Activated CD4-positive, alpha-beta T cell treated with anti-CD3 and anti-CD28 coated beads, Interleukin-2, amount 10 ng/mL, durations not matched to agents 7 days and 5 days (primary cell): ENCODE data around the gene SMPD2. TPM values are rescaled to one million over a fixed set of nuclear protein-coding genes. Genes with fewer than 3 reads are reported as not detected.

Experiments used
- CTCF ChIA-PET: fragments of 350-600 bp; sonication (Branson Sonifier 250); formaldehyde crosslinking; loops from one replicate; lab custom pipeline; 2021; ENCODE audit warnings: antibody characterized with exemption; lab: Charles Lee
- POLR2A ChIA-PET: fragments of 350-600 bp; sonication (Branson Sonifier 250); formaldehyde crosslinking; loops from one replicate; lab custom pipeline; 2021; ENCODE audit warnings: antibody characterized with exemption; lab: Charles Lee
- DNase-seq: peaks from one replicate; pipeline ENCODE4 v3.0.0-alpha.2; 2020
- H3K27ac Mint-ChIP-seq: one replicate; pipeline ENCODE4 v1.8.0; 2021; ENCODE audit warnings: mild to moderate bottlenecking, moderate library complexity, mixed read lengths
- H3K27me3 Mint-ChIP-seq: one replicate; pipeline ENCODE4 v1.8.0; 2021; ENCODE audit warnings: mixed read lengths
- H3K36me3 Mint-ChIP-seq: one replicate; pipeline ENCODE4 v1.8.0; 2021; ENCODE audit warnings: low read depth, mixed read lengths
- H3K4me1 Mint-ChIP-seq: one replicate; pipeline ENCODE4 v1.8.0; 2021; ENCODE audit warnings: mixed read lengths
- H3K4me3 Mint-ChIP-seq: one replicate; pipeline ENCODE4 v1.8.0; 2021; ENCODE audit warnings: mild to moderate bottlenecking, moderate library complexity, mixed read lengths
- H3K9me3 Mint-ChIP-seq: one replicate; pipeline ENCODE4 v1.8.0; 2021; ENCODE audit warnings: mixed read lengths
- total RNA-seq, 2 experiments: library from RNA; stranded (reverse); gene quantifications; one replicate each; pipeline ENCODE4 v1.2.3, GENCODE V29; 2021

SMPD2 gene
- total RNA-seq, 2 experiments from 2014 or later, result 13.0 to 14.0 TPM

GRCh38 chr6:109482905-109483734 lies 42.6 kb downstream of the SMPD2 start, which contains the start of gene ZBTB24:
ZBTB24 (minus strand) TSS chr6:109483219; CDS start chr6:109482026, 1,193 bp downstream.
- H3K36me3 Mint-ChIP-seq, result peaks cover 41% of the 10 kb centered on the region
- H3K27ac Mint-ChIP-seq, result peak within 1 kb of the TSS; percentile 95
- peak within 1 kb of the TSS; percentile 97 for H3K4me3 Mint-ChIP-seq
- CTCF ChIA-PET, result interaction anchor here (0.9 to 1.7 kb wide), 3 partner anchors 13 to 24 kb away, joined by 4 to 5 read pairs (median 5); no protein-coding TSS in a partner anchor
- H3K27me3 Mint-ChIP-seq, result peaks cover 3% of the 10 kb centered on the region
- no peaks in the 10 kb centered on the region for H3K9me3 Mint-ChIP-seq
- DNase-seq, result peak; percentile 88
- H3K4me1 Mint-ChIP-seq, result peaks cover 47% of the 10 kb centered on the region
- POLR2A ChIA-PET, result interaction anchor here (0.9 to 1.5 kb wide), 3 partner anchors 29 to 40 kb away, joined by 3 to 7 read pairs (median 3); no protein-coding TSS in a partner anchor

GRCh38 chr6:109483735-109484057 lies 43.2 kb downstream of the SMPD2 start:
- Mint-ChIP-seq H3K36me3 (peaks cover 35% of the 10 kb centered on the region), H3K4me3 (peak overlapping the region; percentile 68), H3K27me3 (peaks cover 3% of the 10 kb centered on the region), H3K9me3 (no peaks in the 10 kb centered on the region), H3K4me1 (peaks cover 42% of the 10 kb centered on the region), H3K27ac (peak overlapping the region; percentile 76)
- ChIA-PET POLR2A (no interaction called here), CTCF (interaction anchor here (2.4 kb wide), 1 partner anchor 12 kb away, joined by 15 read pairs; no protein-coding TSS in a partner anchor)
- no peak for DNase-seq

DNA sequence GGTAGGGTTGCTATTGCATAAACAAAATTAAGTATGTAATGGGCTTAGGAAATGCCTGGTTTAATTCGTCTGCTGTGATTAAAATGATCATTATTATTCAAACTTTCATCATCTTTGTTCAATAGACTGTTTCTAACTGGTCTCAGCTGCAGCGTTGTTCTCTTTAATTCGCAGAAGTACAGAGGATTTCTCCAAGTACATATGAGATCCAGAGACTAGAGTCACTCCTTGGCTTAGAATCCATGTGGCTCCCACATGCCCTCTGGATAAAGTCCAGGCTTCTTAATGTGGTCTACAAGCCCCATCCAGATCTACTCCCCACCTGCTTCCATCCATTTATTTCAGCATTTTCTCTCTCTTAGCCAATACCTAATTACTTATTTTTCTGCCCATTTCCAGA lies 43.6 kb downstream of the SMPD2 start:
- H3K4me1 Mint-ChIP-seq, result peaks cover 37% of the 10 kb centered on the region
- H3K9me3 Mint-ChIP-seq, result no peaks in the 10 kb centered on the region
- peaks cover 31% of the 10 kb centered on the region for H3K36me3 Mint-ChIP-seq
- no peak for DNase-seq
- peak overlapping the region; percentile 68 for H3K4me3 Mint-ChIP-seq
- H3K27ac Mint-ChIP-seq, result peak overlapping the region; percentile 76
- peaks cover 3% of the 10 kb centered on the region for H3K27me3 Mint-ChIP-seq
- ChIA-PET POLR2A (no interaction called here), CTCF (interaction anchor here (0.5 to 2.4 kb wide), 3 partner anchors 12 to 992 kb away, joined by 3 to 15 read pairs (median 4); no protein-coding TSS in a partner anchor)

DNA sequence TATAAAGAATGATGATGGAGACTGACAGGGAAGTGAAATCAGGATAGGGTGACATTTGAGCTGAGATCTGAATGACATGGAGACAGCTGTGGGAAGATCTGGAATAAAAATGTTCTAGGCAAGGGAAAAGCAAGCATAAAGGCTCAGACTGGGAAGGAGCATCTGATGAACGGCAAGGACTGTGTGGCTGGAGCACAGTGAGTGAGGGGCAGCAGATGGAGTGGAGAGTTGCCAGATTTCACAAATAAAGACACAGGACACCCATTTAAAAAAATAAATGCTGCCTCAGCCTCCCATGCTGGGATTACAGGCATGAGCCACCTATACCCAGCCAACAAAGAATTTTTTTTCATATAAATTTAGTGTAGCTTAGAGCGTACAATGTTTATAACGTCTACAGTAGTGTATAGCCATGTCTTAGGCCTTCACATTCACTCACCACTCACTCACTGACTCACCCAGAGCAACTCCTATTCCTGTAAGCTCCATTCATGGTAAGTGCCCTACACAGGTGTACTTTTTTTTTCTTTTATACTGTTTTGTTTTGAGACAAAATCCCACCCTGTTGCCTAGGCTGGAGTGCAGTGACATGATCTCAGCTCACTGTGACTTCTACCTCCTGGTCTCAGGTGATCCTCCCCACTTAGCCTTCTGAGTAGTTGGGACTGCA lies 44.9 kb downstream of the SMPD2 start:
- Mint-ChIP-seq H3K36me3 (peaks cover 21% of the 10 kb centered on the region), H3K4me1 (peaks cover 35% of the 10 kb centered on the region), H3K9me3 (no peaks in the 10 kb centered on the region), H3K27me3 (peaks cover 3% of the 10 kb centered on the region), H3K4me3 (no peak overlapping the region), H3K27ac (peak overlapping the region; percentile 58)
- no peak for DNase-seq
- CTCF ChIA-PET, result interaction anchor here (0.7 to 2.4 kb wide), 5 partner anchors 10 to 542 kb away, joined by 3 to 15 read pairs (median 3); no protein-coding TSS in a partner anchor
- POLR2A ChIA-PET, result no interaction called here

GRCh38 chr6:109486068-109486467 lies 45.5 kb downstream of the SMPD2 start:
- peaks cover 34% of the 10 kb centered on the region for H3K4me1 Mint-ChIP-seq
- no peaks in the 10 kb centered on the region for H3K9me3 Mint-ChIP-seq
- no peak overlapping the region for H3K4me3 Mint-ChIP-seq
- H3K27ac Mint-ChIP-seq, result peak overlapping the region; percentile 58
- CTCF ChIA-PET, result interaction anchor here (0.7 to 2.4 kb wide), 3 partner anchors 10 to 210 kb away, joined by 3 to 15 read pairs (median 3); no protein-coding TSS in a partner anchor
- DNase-seq, result no peak
- H3K36me3 Mint-ChIP-seq, result peaks cover 15% of the 10 kb centered on the region
- POLR2A ChIA-PET, result no interaction called here
- peaks cover 3% of the 10 kb centered on the region for H3K27me3 Mint-ChIP-seq

- Mint-ChIP-seq H3K27me3 (peaks cover 3% of the 10 kb centered on the region), H3K27ac (no peak overlapping the region), H3K4me3 (no peak overlapping the region), H3K9me3 (no peaks in the 10 kb centered on the region), H3K4me1 (peaks cover 31% of the 10 kb centered on the region), H3K36me3 (peaks cover 2% of the 10 kb centered on the region)
- DNase-seq, result no peak
- CTCF ChIA-PET, result interaction anchor here (0.6 kb wide), 1 partner anchor 39 kb away, joined by 3 read pairs; no protein-coding TSS in a partner anchor
- POLR2A ChIA-PET, result interaction anchor here (0.6 kb wide), 1 partner anchor 44 kb away, joined by 3 read pairs; no protein-coding TSS in a partner anchor
Measured at GRCh38 chr6:109488001-109488400, 47.5 kb downstream of the SMPD2 start.

GRCh38 chr6:109490713-109491112 lies 50.2 kb downstream of the SMPD2 start:
- Mint-ChIP-seq H3K27me3 (peaks cover 3% of the 10 kb centered on the region), H3K9me3 (no peaks in the 10 kb centered on the region), H3K36me3 (peaks cover 2% of the 10 kb centered on the region), H3K4me3 (no peak overlapping the region), H3K27ac (peak overlapping the region; percentile 87), H3K4me1 (peaks cover 27% of the 10 kb centered on the region)
- POLR2A ChIA-PET, result no interaction called here
- DNase-seq, result no peak
- CTCF ChIA-PET, result interaction anchor here (1.3 kb wide), 1 partner anchor 108 kb away, joined by 3 read pairs; no protein-coding TSS in a partner anchor

DNA sequence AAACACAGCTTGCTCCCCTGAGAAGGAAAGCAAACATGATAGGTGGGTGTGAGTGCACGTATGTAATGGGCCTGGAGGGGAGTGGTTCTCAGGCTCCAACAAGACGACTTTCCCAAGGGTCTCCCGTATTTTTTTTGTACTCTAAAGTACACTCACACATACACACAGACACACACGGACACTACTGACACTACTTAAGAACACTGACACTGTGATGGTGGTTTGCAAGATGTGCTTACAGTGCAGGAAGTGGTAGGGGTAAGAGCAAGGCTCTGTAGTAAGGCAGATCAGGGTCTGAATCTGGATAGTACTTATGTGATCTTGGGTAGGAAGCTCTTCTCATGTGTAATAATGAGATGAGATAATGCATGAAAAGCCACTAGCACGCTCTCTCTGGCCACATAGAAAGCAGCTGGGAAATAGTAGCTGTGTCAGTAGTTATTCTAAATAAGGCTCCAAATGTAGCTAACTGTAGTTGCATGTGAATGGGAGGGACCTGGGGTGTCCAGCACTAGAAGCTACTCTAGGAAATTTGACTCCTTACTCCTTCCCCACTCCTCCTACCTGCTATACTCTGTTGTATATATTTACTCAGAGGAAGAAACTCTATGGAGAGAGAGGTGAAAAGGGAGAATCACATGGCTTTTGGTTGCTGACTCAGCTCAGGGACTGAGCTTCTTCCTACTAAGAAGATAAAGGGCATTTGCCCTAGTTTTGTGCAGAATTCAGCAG lies 50.8 kb downstream of the SMPD2 start:
- H3K4me3 Mint-ChIP-seq, result peak overlapping the region; percentile 12
- H3K27ac Mint-ChIP-seq, result peak overlapping the region; percentile 87
- peak; percentile 58 for DNase-seq
- H3K36me3 Mint-ChIP-seq, result peaks cover 2% of the 10 kb centered on the region
- H3K27me3 Mint-ChIP-seq, result peaks cover 3% of the 10 kb centered on the region
- H3K9me3 Mint-ChIP-seq, result no peaks in the 10 kb centered on the region
- ChIA-PET CTCF (interaction anchor here (0.9 to 1.9 kb wide), 7 partner anchors 11 to 303 kb away, joined by 3 to 7 read pairs (median 4); no protein-coding TSS in a partner anchor), POLR2A (interaction anchor here (0.5 to 1.2 kb wide), 2 partner anchors 36 to 203 kb away, joined by 4 to 5 read pairs; partner anchors contain the start of gene MICAL1)
- peaks cover 30% of the 10 kb centered on the region for H3K4me1 Mint-ChIP-seq

Other genes starting within 250 kb of the SMPD2 start
- gene CD164, start 58.3 kb upstream of the SMPD2 start, total RNA-seq, result 100 to 1,000 TPM; 270 to 275 TPM
- gene PPIL6, start 96 bp upstream of the SMPD2 start, total RNA-seq, result under 1 TPM; 0.17 to 0.22 TPM
- 10 to 100 TPM; 93.1 to 98.3 TPM for gene MICAL1, start 15.0 kb downstream of the SMPD2 start, total RNA-seq
- 10 to 100 TPM; 17.6 to 19.1 TPM for gene ZBTB24, start 42.5 kb downstream of the SMPD2 start, total RNA-seq